Lung (tissue), 12 donors: ENCODE results near the gene MLLT1. TPM values are rescaled to one million over a fixed set of nuclear protein-coding genes. Genes with fewer than 3 reads are reported as not detected.

ENCODE experiments used
- ATAC-seq: fragments of 200-7000 bp; cut with Tn5 transposase; one replicate; pipeline ENCODE4 v1.9.1; 2020; ENCODE audit warnings: moderate number of reproducible peaks; ENCODE audit not compliant: insufficient read depth, low FRiP score
- DNase-seq, 3 donors: peaks; one replicate each; pipeline ENCODE4 v3.0.0-alpha.2; 2013 to 2017
- H3K27ac ChIP-seq, 2 donors: one replicate each; pipeline ENCODE4 v1.5.1; 2013; ENCODE audit warnings: mild to moderate bottlenecking in 2 of 2, moderate library complexity in 2 of 2, control low read depth in 1 of 2, inconsistent platforms in 1 of 2, low read depth in 1 of 2, low read length in 1 of 2
- H3K27me3 ChIP-seq, 3 donors: one replicate each; pipeline ENCODE4 v1.5.1; 2013; ENCODE audit warnings: low read length in 2 of 3; ENCODE audit not compliant: control insufficient read depth in 3 of 3, insufficient read depth in 3 of 3
- H3K36me3 ChIP-seq, 4 donors: one replicate each; pipeline ENCODE4 v1.5.1; 2013; ENCODE audit warnings: low read length in 4 of 4, mild to moderate bottlenecking in 1 of 4, moderate library complexity in 1 of 4; ENCODE audit not compliant: control insufficient read depth in 4 of 4, insufficient read depth in 4 of 4
- H3K4me1 ChIP-seq, 5 donors: one replicate each; pipeline ENCODE4 v1.5.1; 2013; ENCODE audit warnings: low read length in 5 of 5, mild to moderate bottlenecking in 2 of 5, moderate library complexity in 1 of 5; ENCODE audit not compliant: control insufficient read depth in 5 of 5, insufficient read depth in 5 of 5
- H3K4me3 ChIP-seq: one replicate; pipeline ENCODE4 v1.5.1; 2013; ENCODE audit warnings: mild to moderate bottlenecking, control low read depth, moderate library complexity
- H3K9ac ChIP-seq, 2 donors: one replicate each; pipeline ENCODE4 v1.5.1; 2013; ENCODE audit warnings: low read length in 2 of 2, control low read depth in 1 of 2; ENCODE audit not compliant: insufficient read depth in 1 of 2
- H3K9me3 ChIP-seq, 4 donors: one replicate each; pipeline ENCODE4 v1.5.1; 2013; ENCODE audit warnings: low read length in 3 of 4, mild to moderate bottlenecking in 1 of 4, moderate library complexity in 1 of 4; ENCODE audit not compliant: control insufficient read depth in 4 of 4, insufficient read depth in 3 of 4
- WGBS, 2 donors: extraction: QIAGEN DNeasy Blood & Tissue Kit; methylation state at CpG; one replicate each; pipeline ENCODE4 v1.1.7; 2013; 5-methylcytosine and 5-hydroxymethylcytosine counted together
- polyA plus RNA-seq, 2 donors: library from polyadenylated mRNA; stranded (reverse); fragments of 200-250 nt; gene quantifications; one replicate each; pipeline ENCODE4 v1.2.1, GENCODE V29; 2013
- total RNA-seq, 2 donors: library from RNA; depleted of rRNA in 1 of 2; stranded (reverse); fragments of >200 nt in 1 of 2; gene quantifications; one replicate each; pipeline ENCODE4 v1.2.1, GENCODE V29; 2014 to 2021
- TF ChIP-seq, protein P1 (sequence below): IDR thresholded peaks from 2 replicates; pipeline ENCODE4 v1.5.1; 2012; ENCODE audit warnings: mild to moderate bottlenecking; ENCODE audit errors: control extremely low read depth, extremely low read depth
- donor health status: control.
- donor health status: control.
- donor health status: Bipolar disorder and iron deficiency.
- donor health status: healthy.
- donor health status: DM: yes; HTN: yes; CAD: no.

MLLT1 gene
- total and polyA plus RNA-seq, 4 donors: 24.8 to 120 (median 36.2) TPM

GRCh38 chr19:6219147-6219525, 60.6 kb downstream of the MLLT1 start:
- no peak for ATAC-seq
- DNase-seq: no peak
- H3K4me3 ChIP-seq: no peak overlapping the region
- no peaks in the 10 kb centered on the region for H3K9me3 ChIP-seq
- H3K9ac ChIP-seq: no peak overlapping the region
- TF ChIP-seq, protein P1, sequence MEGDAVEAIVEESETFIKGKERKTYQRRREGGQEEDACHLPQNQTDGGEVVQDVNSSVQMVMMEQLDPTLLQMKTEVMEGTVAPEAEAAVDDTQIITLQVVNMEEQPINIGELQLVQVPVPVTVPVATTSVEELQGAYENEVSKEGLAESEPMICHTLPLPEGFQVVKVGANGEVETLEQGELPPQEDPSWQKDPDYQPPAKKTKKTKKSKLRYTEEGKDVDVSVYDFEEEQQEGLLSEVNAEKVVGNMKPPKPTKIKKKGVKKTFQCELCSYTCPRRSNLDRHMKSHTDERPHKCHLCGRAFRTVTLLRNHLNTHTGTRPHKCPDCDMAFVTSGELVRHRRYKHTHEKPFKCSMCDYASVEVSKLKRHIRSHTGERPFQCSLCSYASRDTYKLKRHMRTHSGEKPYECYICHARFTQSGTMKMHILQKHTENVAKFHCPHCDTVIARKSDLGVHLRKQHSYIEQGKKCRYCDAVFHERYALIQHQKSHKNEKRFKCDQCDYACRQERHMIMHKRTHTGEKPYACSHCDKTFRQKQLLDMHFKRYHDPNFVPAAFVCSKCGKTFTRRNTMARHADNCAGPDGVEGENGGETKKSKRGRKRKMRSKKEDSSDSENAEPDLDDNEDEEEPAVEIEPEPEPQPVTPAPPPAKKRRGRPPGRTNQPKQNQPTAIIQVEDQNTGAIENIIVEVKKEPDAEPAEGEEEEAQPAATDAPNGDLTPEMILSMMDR: no peak
- peaks cover 0 to 62% (median 11%) of the 10 kb centered on the region in 4 donors for H3K36me3 ChIP-seq
- H3K4me1 ChIP-seq: peaks cover 10 to 63% (median 20%) of the 10 kb centered on the region in 5 donors
- peak overlapping the region in 1 of 2 donors; percentile 80 for H3K27ac ChIP-seq
- 70 to 78% methylated on average over 8 of the region's 8 CpGs for WGBS, 2 donors
- no peaks in the 10 kb centered on the region for H3K27me3 ChIP-seq

- Histone ChIP-seq H3K4me1 (peaks cover 10 to 63% (median 20%) of the 10 kb centered on the region in 5 donors), H3K36me3 (peaks cover 2 to 60% (median 10%) of the 10 kb centered on the region in 4 donors), H3K9me3 (no peaks in the 10 kb centered on the region), H3K9ac (peak overlapping the region in 1 of 2 donors; percentile 33), H3K27ac (peak overlapping the region in 1 of 2 donors; percentile 71), H3K27me3 (no peaks in the 10 kb centered on the region), H3K4me3 (no peak overlapping the region)
- ATAC-seq (peak; percentile 72), DNase-seq (peak; percentile 91 to 93 (median 91))
- TF ChIP-seq, protein P1: peak; percentile 96
- 40 to 42% methylated on average over 17 to 18 of the region's 18 CpGs for WGBS, 2 donors
Measured at GRCh38 chr19:6218491-6219146, 61.2 kb downstream of the MLLT1 start.

GRCh38 chr19:6217752-6218334, 61.9 kb downstream of the MLLT1 start:
- no peak for ATAC-seq
- TF ChIP-seq, protein P1: no peak
- 79 to 86% methylated on average over 17 of the region's 17 CpGs for WGBS, 2 donors
- DNase-seq: no peak
- Histone ChIP-seq H3K27me3 (no peaks in the 10 kb centered on the region), H3K4me1 (peaks cover 10 to 63% (median 20%) of the 10 kb centered on the region in 5 donors), H3K36me3 (peaks cover 3 to 68% (median 10%) of the 10 kb centered on the region in 4 donors), H3K27ac (peak overlapping the region in 1 of 2 donors; percentile 71), H3K4me3 (no peak overlapping the region), H3K9ac (peak overlapping the region in 1 of 2 donors; percentile 33), H3K9me3 (no peaks in the 10 kb centered on the region)
